Activated naive CD4-positive, alpha-beta T cell treated with anti-CD3 and anti-CD28 coated beads, Interleukin-2, amount 50 U/mL, for 72 hours (primary cell): ENCODE measurements around the gene ERRFI1. TPM values are rescaled to one million over a fixed set of nuclear protein-coding genes. Genes with fewer than 3 reads are reported as not detected.

Experiments
- ATAC-seq, 2 donors: fragments of 150-1000 bp; cut with Tn5 transposase; 2 replicates each; pipeline ENCODE4 v1.10.0; 2021; ENCODE audit warnings: mild to moderate bottlenecking in 2 of 2, moderate library complexity in 2 of 2
- DNase-seq, 2 donors: peaks; one replicate each; pipeline ENCODE4 v3.0.0; 2021 to 2022; ENCODE audit warnings: low spot score in 2 of 2
- H3K27ac Mint-ChIP-seq, 2 donors: one replicate each; pipeline ENCODE4 v1.8.0; 2022; ENCODE audit warnings: mild to moderate bottlenecking in 2 of 2, mixed read lengths in 2 of 2
- H3K36me3 Mint-ChIP-seq, 2 donors: one replicate each; pipeline ENCODE4 v1.8.0; 2022; ENCODE audit warnings: mixed read lengths in 2 of 2
- H3K9me3 Mint-ChIP-seq, 2 donors: one replicate each; pipeline ENCODE4 v1.8.0; 2022; ENCODE audit warnings: mixed read lengths in 2 of 2
- total RNA-seq, 2 donors: library from RNA; stranded (reverse); gene quantifications; one replicate each; pipeline ENCODE4 v1.2.3, GENCODE V29; 2022

ERRFI1 gene
- total RNA-seq, 2 donors from 2014 or later, result 1.9 to 2.3 TPM

GRCh38 chr1:8025671-8026144, 401 bp downstream of the ERRFI1 start:
- DNase-seq (peak in 1 of 2 donors; percentile 12), ATAC-seq (peak in 1 of 2 donors; percentile 28)
- H3K36me3 Mint-ChIP-seq, result peaks cover 0 to 6% of the 10 kb centered on the region in 2 donors
- H3K27ac Mint-ChIP-seq, result peak overlapping the region in 1 of 2 donors; percentile 85
- no peaks in the 10 kb centered on the region for H3K9me3 Mint-ChIP-seq

GRCh38 chr1:8025061-8025670, 943 bp downstream of the ERRFI1 start:
- H3K9me3 Mint-ChIP-seq, result no peaks in the 10 kb centered on the region
- peak overlapping the region in 1 of 2 donors; percentile 85 for H3K27ac Mint-ChIP-seq
- peaks cover 0 to 6% of the 10 kb centered on the region in 2 donors for H3K36me3 Mint-ChIP-seq
- ATAC-seq (no peak), DNase-seq (no peak)

GRCh38 chr1:8024329-8024728, 1.8 kb downstream of the ERRFI1 start:
- ATAC-seq (no peak), DNase-seq (no peak)
- H3K27ac Mint-ChIP-seq, result no peak overlapping the region
- H3K36me3 Mint-ChIP-seq, result peaks cover 0 to 6% of the 10 kb centered on the region in 2 donors
- H3K9me3 Mint-ChIP-seq, result no peaks in the 10 kb centered on the region

- ATAC-seq, result no peak
Measured at GRCh38 chr1:8023995-8024313, 2.2 kb downstream of the ERRFI1 start.

GRCh38 chr1:8023287-8023994, 2.7 kb downstream of the ERRFI1 start:
- H3K27ac Mint-ChIP-seq, result no peak overlapping the region
- no peak for DNase-seq

More at GRCh38 chr1:8023995-8024313, 2.2 kb downstream of the ERRFI1 start:
- Mint-ChIP-seq H3K9me3 (no peaks in the 10 kb centered on the region), H3K36me3 (peaks cover 0 to 6% of the 10 kb centered on the region in 2 donors), H3K27ac (no peak overlapping the region)
- no peak for DNase-seq

GRCh38 chr1:8022395-8023286, 3.5 kb downstream of the ERRFI1 start:
- DNase-seq (no peak), ATAC-seq (no peak)
- Mint-ChIP-seq H3K36me3 (peaks cover 0 to 6% of the 10 kb centered on the region in 2 donors), H3K27ac (no peak overlapping the region), H3K9me3 (no peaks in the 10 kb centered on the region)

More at GRCh38 chr1:8023287-8023994, 2.7 kb downstream of the ERRFI1 start:
- Mint-ChIP-seq H3K9me3 (no peaks in the 10 kb centered on the region), H3K36me3 (peaks cover 0 to 6% of the 10 kb centered on the region in 2 donors)
- no peak for ATAC-seq

GRCh38 chr1:8021676-8022266, 4.3 kb downstream of the ERRFI1 start:
- ATAC-seq, result no peak
- H3K9me3 Mint-ChIP-seq, result no peaks in the 10 kb centered on the region
- H3K36me3 Mint-ChIP-seq, result peaks cover 0 to 6% of the 10 kb centered on the region in 2 donors
- H3K27ac Mint-ChIP-seq, result no peak overlapping the region
- no peak for DNase-seq

GRCh38 chr1:8020032-8020431, 6.1 kb downstream of the ERRFI1 start:
- Mint-ChIP-seq H3K9me3 (no peaks in the 10 kb centered on the region), H3K27ac (no peak overlapping the region), H3K36me3 (peaks cover 0 to 1% of the 10 kb centered on the region in 2 donors)
- ATAC-seq (no peak), DNase-seq (no peak)

- Mint-ChIP-seq H3K36me3 (no peaks in the 10 kb centered on the region), H3K9me3 (no peaks in the 10 kb centered on the region), H3K27ac (no peak overlapping the region)
- no peak for ATAC-seq
- no peak for DNase-seq
Measured at GRCh38 chr1:8019229-8019620, 6.9 kb downstream of the ERRFI1 start.

- H3K9me3 Mint-ChIP-seq, result no peaks in the 10 kb centered on the region
- ATAC-seq, result no peak
- H3K36me3 Mint-ChIP-seq, result no peaks in the 10 kb centered on the region
- no peak overlapping the region for H3K27ac Mint-ChIP-seq
- no peak for DNase-seq
Measured at GRCh38 chr1:8018492-8019228, 7.4 kb downstream of the ERRFI1 start.

- Mint-ChIP-seq H3K36me3 (no peaks in the 10 kb centered on the region), H3K9me3 (no peaks in the 10 kb centered on the region), H3K27ac (no peak overlapping the region)
- DNase-seq (no peak), ATAC-seq (no peak)
Measured at GRCh38 chr1:8017495-8018197, 8.5 kb downstream of the ERRFI1 start.

GRCh38 chr1:8016895-8017241, 9.2 kb downstream of the ERRFI1 start:
- DNase-seq (no peak), ATAC-seq (no peak)
- Mint-ChIP-seq H3K27ac (no peak overlapping the region), H3K36me3 (no peaks in the 10 kb centered on the region), H3K9me3 (no peaks in the 10 kb centered on the region)

GRCh38 chr1:8016210-8016894, 9.8 kb downstream of the ERRFI1 start:
- H3K36me3 Mint-ChIP-seq, result no peaks in the 10 kb centered on the region
- no peak overlapping the region for H3K27ac Mint-ChIP-seq
- no peak for DNase-seq
- ATAC-seq, result no peak
- H3K9me3 Mint-ChIP-seq, result no peaks in the 10 kb centered on the region

GRCh38 chr1:8015809-8016165, 10.3 kb downstream of the ERRFI1 start:
- H3K36me3 Mint-ChIP-seq, result no peaks in the 10 kb centered on the region
- no peaks in the 10 kb centered on the region for H3K9me3 Mint-ChIP-seq
- ATAC-seq (no peak), DNase-seq (no peak)
- H3K27ac Mint-ChIP-seq, result no peak overlapping the region

GRCh38 chr1:8015036-8015808, 10.9 kb downstream of the ERRFI1 start:
- Mint-ChIP-seq H3K9me3 (no peaks in the 10 kb centered on the region), H3K27ac (no peak overlapping the region), H3K36me3 (no peaks in the 10 kb centered on the region)
- DNase-seq (peak in 1 of 2 donors; percentile 39), ATAC-seq (peak; percentile 64 to 70)
